Activated naive CD4-positive, alpha-beta T cell treated with anti-CD3 and anti-CD28 coated beads for 36 hours (primary cell): Measurements from ENCODE around the gene PLS1. TPM values are rescaled to one million over a fixed set of nuclear protein-coding genes. Genes with fewer than 3 reads are reported as not detected.

Source experiments
- CTCF ChIA-PET: fragments of 350-600 bp; sonication (Branson Sonifier 250); formaldehyde crosslinking; loops from one replicate; lab custom pipeline; 2021; ENCODE audit warnings: antibody characterized with exemption; lab: Charles Lee
- DNase-seq: peaks from one replicate; pipeline ENCODE4 v3.0.0-alpha.2; 2020
- H3K27ac Mint-ChIP-seq: one replicate; pipeline ENCODE4 v1.8.0; 2021; ENCODE audit warnings: mild to moderate bottlenecking, mixed read lengths
- H3K27me3 Mint-ChIP-seq: one replicate; pipeline ENCODE4 v1.8.0; 2021; ENCODE audit warnings: low read depth, mixed read lengths
- H3K36me3 Mint-ChIP-seq: one replicate; pipeline ENCODE4 v1.8.0; 2021; ENCODE audit warnings: low read depth, mixed read lengths
- H3K4me1 Mint-ChIP-seq: one replicate; pipeline ENCODE4 v1.8.0; 2021; ENCODE audit warnings: low read depth, mixed read lengths
- H3K4me3 Mint-ChIP-seq: one replicate; pipeline ENCODE4 v1.8.0; 2021; ENCODE audit warnings: mild to moderate bottlenecking, moderate library complexity, mixed read lengths
- H3K9me3 Mint-ChIP-seq: one replicate; pipeline ENCODE4 v1.8.0; 2021; ENCODE audit warnings: mixed read lengths
- intact Hi-C: fragments of 100-400 bp; cut with micrococcal nuclease; formaldehyde crosslinking; loops from one replicate; pipeline ENCODE4 v1.15.1; 2023
- total RNA-seq, 2 experiments: library from RNA; stranded (reverse); gene quantifications; one replicate each; pipeline ENCODE4 v1.2.3, GENCODE V29; 2021

PLS1 gene
- total RNA-seq, 2 experiments from 2014 or later = 5.3 to 5.4 TPM

- intact Hi-C loops = no loop called here
- H3K27ac Mint-ChIP-seq = no peak overlapping the region
- H3K4me1 Mint-ChIP-seq = no peaks in the 10 kb centered on the region
- CTCF ChIA-PET = interaction anchor here (0.6 kb wide), 2 partner anchors 10 to 187 kb away, joined by 3 read pairs; no protein-coding TSS in a partner anchor
- no peaks in the 10 kb centered on the region for H3K27me3 Mint-ChIP-seq
- H3K4me3 Mint-ChIP-seq = no peak overlapping the region
- DNase-seq = no peak
- no peaks in the 10 kb centered on the region for H3K9me3 Mint-ChIP-seq
- H3K36me3 Mint-ChIP-seq = peaks cover 8% of the 10 kb centered on the region
Observed at GRCh38 chr3:142754494-142754893, 158.3 kb downstream of the PLS1 start.

Other genes starting within 250 kb of the PLS1 start
- gene XRN1, start 148.4 kb upstream of the PLS1 start, total RNA-seq = 10 to 100 TPM; 63.9 to 64.5 TPM
- 10 to 100 TPM; 42.5 to 43.1 TPM for gene ATR, start 17.7 kb upstream of the PLS1 start, total RNA-seq
- gene TRPC1, start 127.6 kb downstream of the PLS1 start, total RNA-seq = 1 to 10 TPM; 3.1 to 4.8 TPM